ENCODE data around the gene TBC1D10A.

Gene TBC1D10A

GRCh38 chr22:30307041-30307574 lies 19.6 kb downstream of the TBC1D10A start:
- no peak for DNase-seq
- in situ Hi-C loops (cut with HindIII; ENCODE audit: low pct_ligation_motif_present, low pct_unique_long_range_greater_than_20kb, low sequenced_read_pairs) = no loop called here

- in situ Hi-C loops (cut with HindIII; ENCODE audit: low pct_ligation_motif_present, low pct_unique_long_range_greater_than_20kb, low sequenced_read_pairs) = no loop called here
- DNase-seq = no peak
Observed at GRCh38 chr22:30306627-30307011, 20.1 kb downstream of the TBC1D10A start.

GRCh38 chr22:30305906-30306626 lies 20.7 kb downstream of the TBC1D10A start:
- DNase-seq = peak; percentile 25
- in situ Hi-C loops (cut with HindIII; ENCODE audit: low pct_ligation_motif_present, low pct_unique_long_range_greater_than_20kb, low sequenced_read_pairs) = no loop called here

GRCh38 chr22:30305519-30305905 lies 21.2 kb downstream of the TBC1D10A start:
- in situ Hi-C loops (cut with HindIII; ENCODE audit: low pct_ligation_motif_present, low pct_unique_long_range_greater_than_20kb, low sequenced_read_pairs) = no loop called here
- DNase-seq = no peak

DNA sequence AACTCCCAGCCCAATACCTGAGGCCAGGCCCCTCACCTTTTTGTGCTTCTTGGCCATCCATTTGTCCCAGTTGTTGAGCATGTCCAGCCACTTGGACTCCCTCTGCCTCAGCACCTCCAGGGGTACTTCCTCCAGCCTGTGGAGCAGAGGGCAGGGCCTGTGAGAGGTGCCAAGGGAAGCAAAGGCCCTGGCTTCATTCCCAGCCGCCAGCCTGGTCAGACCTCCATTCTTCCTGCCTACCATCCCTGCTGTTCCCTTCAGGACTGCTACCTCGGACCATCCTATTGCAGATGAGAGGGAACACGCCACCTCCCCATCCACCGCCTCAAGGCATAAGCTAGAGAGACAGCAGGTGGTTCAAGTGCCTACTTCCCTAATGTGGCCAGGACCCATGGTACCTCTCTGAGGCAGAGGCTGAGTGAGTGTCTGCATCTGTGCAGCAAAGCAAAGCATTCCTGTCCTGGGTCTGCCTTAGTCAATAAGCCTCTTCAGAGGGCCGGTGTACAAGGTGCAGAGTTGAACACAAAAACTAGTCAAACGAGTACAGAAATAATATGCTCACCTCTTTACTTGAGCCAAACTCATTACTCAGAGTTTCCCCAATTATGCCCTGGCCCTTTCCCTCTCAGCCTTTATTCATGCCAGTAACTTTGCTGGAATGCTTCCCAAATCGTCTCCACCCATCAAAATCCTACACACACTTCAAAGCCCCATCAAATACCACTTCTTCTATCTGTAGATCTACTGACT lies 22.1 kb downstream of the TBC1D10A start:
- DNase-seq = no peak
- in situ Hi-C loops (cut with HindIII; ENCODE audit: low pct_ligation_motif_present, low pct_unique_long_range_greater_than_20kb, low sequenced_read_pairs) = no loop called here

DNA sequence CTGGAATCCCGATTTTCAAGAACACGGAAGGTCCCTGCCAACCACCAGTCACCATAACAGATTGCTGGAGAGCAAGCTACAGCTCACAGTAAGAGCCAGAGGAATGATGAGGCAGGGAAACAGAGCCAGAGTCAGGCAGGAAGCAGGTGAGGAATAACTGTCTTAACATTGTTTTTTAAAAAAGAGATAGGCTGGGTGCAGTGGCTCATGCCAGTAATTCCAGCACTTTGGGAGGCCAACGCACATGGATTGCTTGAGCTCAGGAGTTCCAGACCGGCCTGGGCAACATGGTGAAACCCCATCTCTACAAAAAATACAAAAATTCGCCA lies 24.0 kb downstream of the TBC1D10A start:
- in situ Hi-C loops (cut with HindIII; ENCODE audit: low pct_ligation_motif_present, low pct_unique_long_range_greater_than_20kb, low sequenced_read_pairs) = no loop called here
- no peak for DNase-seq

- no peak for DNase-seq
- in situ Hi-C loops (cut with HindIII; ENCODE audit: low pct_ligation_motif_present, low pct_unique_long_range_greater_than_20kb, low sequenced_read_pairs) = no loop called here
Observed at GRCh38 chr22:30301995-30302809, 24.5 kb downstream of the TBC1D10A start.

DNA sequence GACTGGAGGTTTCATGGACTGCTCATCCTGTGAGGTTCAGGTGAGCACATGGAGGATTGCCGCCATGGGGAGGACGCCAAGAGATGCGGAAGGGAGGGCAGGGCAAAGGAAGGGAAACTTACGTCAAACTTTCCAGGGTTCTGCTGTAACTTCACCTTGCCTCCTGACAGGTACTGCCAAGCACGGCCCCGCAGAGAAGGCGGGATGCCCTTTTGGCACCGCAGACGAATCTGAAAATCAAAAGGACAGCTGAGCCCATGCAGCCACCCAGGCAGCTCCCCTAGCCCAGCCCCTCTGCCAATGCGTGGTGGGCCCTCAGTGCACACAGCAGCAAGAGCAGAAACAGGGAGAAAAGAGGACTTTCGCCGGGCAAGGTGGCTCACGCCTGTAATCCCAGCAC lies 27.4 kb downstream of the TBC1D10A start:
- no peak for DNase-seq
- in situ Hi-C loops (cut with HindIII; ENCODE audit: low pct_ligation_motif_present, low pct_unique_long_range_greater_than_20kb, low sequenced_read_pairs) = no loop called here

DNA sequence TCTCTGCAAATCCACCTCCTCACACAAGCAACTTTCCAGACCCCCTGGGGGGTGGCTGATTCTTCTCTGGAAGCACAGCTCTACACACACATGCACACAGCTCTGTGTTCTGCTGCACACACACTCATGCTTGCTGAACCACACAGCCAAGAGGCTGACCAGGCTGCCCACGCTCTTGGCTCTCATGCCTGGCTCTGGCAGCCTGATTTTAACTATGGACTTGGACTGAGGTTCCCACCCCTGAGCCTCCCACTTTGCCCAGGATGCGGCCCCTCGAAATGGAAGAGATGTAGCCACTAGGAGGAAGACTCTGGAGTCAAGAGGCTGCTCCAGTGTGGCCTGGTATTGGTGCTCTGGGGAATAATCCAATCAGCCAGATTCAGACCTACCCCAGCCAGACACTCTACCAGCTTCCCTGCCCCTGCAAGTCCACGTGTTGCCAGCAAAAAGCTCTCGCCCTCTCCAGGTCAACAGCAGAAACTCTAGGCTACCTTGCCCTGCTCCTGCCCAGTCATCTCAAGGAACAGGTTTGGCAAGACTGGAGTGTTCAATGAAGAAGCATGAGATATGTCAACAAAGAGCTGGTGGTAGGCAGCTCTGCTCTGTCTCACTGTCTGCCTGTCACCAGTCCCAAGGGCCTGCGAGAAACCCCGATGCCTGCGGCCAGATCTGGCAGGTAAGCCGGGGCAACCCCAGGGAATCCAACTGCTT lies 28.6 kb downstream of the TBC1D10A start:
- in situ Hi-C loops (cut with HindIII; ENCODE audit: low pct_ligation_motif_present, low pct_unique_long_range_greater_than_20kb, low sequenced_read_pairs) = no loop called here
- no peak for DNase-seq

DNA sequence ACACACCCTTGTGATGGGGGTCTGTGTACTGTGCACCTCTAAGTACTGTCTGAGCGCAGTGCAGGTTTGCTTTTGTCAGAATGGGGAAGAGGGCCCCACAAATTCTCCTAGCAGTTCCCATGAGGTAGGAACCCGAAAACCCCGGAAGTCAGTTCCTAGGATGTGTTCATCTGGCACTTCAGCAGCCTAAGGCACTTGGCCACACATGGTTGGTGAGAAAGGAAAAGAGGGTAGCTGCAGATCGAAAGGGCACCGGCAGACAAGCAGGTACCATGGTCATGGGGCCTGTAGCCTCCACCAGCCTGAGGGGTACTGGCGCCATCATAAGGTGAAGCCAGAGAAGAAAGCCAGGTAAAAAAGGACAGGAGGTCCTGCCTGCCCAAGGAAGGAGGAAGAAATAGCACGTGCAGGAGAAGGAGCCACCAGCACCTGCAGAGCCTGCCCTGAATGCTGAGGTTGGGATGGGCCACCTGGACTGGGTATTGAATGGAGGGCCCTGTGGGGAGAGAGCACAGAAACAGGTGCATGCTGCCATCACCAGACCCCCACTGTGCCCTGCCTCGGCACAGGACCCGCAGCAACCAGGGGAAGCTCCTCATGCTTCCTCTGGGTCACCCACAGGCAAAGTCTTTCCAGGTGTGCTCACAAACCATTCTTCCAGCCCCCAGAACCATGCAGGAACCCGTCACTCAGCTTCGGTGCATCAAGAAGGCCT lies 29.3 kb downstream of the TBC1D10A start:
- in situ Hi-C loops (cut with HindIII; ENCODE audit: low pct_ligation_motif_present, low pct_unique_long_range_greater_than_20kb, low sequenced_read_pairs) = no loop called here
- no peak for DNase-seq

GRCh38 chr22:30296833-30297232 lies 29.9 kb downstream of the TBC1D10A start:
- no peak for DNase-seq
- in situ Hi-C loops (cut with HindIII; ENCODE audit: low pct_ligation_motif_present, low pct_unique_long_range_greater_than_20kb, low sequenced_read_pairs) = no loop called here

DNA sequence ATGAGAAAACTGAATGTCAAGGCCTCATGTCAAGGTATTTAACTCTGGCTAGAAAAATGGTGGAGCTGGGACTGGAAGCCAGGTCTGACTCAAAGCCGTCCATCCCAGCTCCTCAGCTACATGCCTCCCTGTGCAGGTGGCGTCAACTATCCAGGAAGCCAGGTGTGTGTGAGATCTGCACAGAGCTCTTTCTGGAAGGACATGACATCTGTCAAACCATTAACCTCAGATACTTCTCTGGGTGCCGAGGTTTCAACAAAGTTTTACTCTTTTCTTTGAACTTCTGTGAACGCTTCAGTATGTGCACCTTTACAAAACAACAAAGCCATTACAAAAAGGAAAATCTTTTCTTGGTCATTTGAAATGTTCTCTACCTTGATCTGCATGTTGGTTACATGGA lies 30.4 kb downstream of the TBC1D10A start:
- no peak for DNase-seq
- in situ Hi-C loops (cut with HindIII; ENCODE audit: low pct_ligation_motif_present, low pct_unique_long_range_greater_than_20kb, low sequenced_read_pairs) = no loop called here

DNA sequence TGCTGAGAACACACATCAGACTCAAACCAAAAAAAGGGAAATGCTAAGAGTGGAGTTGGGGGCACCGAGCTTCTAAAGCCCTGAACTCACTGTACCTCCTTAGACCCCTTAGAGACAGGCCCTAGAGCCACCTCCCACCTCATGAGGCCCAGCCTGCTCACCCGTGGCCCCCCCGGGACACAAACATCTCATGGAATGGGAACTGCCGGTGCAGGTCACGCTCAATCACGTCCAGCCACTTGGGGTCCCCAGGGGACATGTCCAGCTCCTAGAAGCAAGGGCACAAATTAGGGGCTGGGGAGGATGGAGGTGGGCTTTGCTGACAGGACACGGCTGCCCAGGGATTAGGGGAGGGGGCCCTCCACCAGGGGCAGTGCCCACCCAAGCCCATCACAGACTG lies 31.2 kb downstream of the TBC1D10A start:
- DNase-seq = no peak
- in situ Hi-C loops (cut with HindIII; ENCODE audit: low pct_ligation_motif_present, low pct_unique_long_range_greater_than_20kb, low sequenced_read_pairs) = no loop called here

DNA sequence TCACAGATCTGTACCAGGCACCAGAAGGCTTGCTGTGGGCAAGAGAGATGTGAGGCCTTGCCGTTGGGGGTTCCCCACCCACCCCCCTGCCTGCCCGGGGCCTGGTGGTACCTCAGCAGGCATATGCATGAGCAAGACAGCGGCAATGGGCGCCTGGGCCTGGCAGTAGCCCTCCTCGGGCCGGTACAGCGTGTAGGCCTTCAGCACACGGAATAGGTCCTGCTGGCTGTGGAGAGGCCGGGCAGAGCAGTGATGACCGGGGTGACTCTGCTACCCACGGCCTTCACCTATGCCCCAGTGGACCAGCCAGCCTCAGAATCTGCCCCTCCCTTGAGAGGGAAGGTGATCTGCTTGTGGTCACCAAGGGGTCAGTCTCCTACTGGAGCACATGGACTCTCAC lies 31.9 kb downstream of the TBC1D10A start:
- DNase-seq = no peak
- in situ Hi-C loops (cut with HindIII; ENCODE audit: low pct_ligation_motif_present, low pct_unique_long_range_greater_than_20kb, low sequenced_read_pairs) = no loop called here

DNA sequence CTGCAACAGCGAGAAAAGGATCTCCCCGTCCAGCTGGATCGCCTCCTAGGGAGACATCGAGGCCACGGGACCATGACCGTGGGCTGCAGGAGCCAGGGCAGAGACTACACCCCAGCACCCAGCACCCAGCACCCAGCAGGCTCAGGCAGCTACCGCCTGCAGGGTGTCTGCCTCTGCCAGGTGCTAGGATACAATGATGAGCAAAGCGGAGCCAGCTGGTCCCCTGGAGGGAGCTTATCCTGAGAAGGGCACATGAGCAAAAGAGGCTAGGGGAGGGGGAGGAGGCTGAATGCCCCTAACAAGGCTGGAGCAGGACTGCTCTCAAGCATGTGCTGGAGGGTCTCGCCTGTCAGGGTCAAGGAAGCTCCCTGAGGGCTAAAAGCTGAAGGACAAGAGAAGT lies 32.7 kb downstream of the TBC1D10A start:
- DNase-seq = no peak
- in situ Hi-C loops (cut with HindIII; ENCODE audit: low pct_ligation_motif_present, low pct_unique_long_range_greater_than_20kb, low sequenced_read_pairs) = no loop called here

- in situ Hi-C loops (cut with HindIII; ENCODE audit: low pct_ligation_motif_present, low pct_unique_long_range_greater_than_20kb, low sequenced_read_pairs) = no loop called here
- DNase-seq = no peak
Observed at GRCh38 chr22:30293026-30293425, 33.7 kb downstream of the TBC1D10A start.

DNA sequence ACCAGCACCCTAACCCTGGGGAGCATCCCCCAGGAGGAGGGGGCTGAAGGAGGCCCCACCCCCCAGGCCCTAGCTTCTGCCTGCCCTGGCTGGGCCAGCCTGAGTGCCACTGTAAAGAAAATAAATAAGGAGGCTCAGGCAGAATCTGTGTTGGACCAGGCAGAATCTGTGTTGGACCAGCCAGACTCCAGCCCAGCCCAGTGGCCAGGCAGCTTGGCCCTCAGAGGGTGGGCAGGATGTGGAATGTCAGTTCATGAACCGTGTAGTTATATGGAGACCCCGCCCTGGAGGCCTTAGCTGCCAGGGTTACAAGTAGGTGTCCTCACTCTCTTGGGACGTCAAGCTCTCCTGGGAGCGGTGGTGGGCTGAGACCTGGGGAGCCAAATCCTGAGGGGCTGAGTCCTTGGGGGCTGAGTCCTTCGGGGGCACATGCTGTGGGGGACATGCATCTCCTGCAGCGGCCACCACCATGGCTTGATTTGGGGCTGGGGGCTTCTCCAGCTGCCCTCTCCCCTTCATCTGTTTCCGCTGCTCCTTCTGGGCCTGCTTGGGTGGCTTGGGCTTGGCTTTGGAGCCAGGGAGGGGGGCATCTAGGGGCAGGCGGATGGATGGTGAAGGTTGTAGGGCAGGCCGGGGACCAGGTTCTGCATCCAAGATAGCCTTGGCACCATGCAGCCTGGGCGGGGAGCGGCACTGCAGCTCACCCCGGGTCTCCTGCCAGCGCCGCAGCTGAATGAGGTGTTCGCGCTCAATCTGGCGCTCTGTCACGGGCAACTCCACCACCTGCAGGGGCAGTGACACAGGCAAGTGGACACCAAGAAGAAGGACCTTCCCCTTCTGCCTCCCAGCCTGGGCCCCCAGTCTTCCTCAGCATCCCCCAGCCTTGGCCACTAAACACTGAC lies 34.4 kb downstream of the TBC1D10A start:
- in situ Hi-C loops (cut with HindIII; ENCODE audit: low pct_ligation_motif_present, low pct_unique_long_range_greater_than_20kb, low sequenced_read_pairs) = no loop called here
- DNase-seq = no peak

Measured in ACHN (cell line).